Stimulated activated CD8-positive, alpha-beta memory T cell treated with anti-CD3 and anti-CD28 coated beads, Interleukin-2, amount 100 ng/mL, for 1 hour (primary cell): ENCODE data around the gene FGFBP2.
"Not testable (repeated sequence)": the region's sequence is repeated elsewhere in the genome, so short reads cannot be mapped to it uniquely, and the experiment has no call there.

ENCODE experiments used
- DNase-seq, 2 donors: peaks; one replicate each; pipeline ENCODE4 v3.0.0-alpha.2; 2020; ENCODE audit warnings: low read depth in 2 of 2

Gene FGFBP2

GRCh38 chr4:15930314-15930713, 32.7 kb downstream of the FGFBP2 start:
- DNase-seq, result no peak

- DNase-seq, result no peak
Measured at GRCh38 chr4:15929540-15929939, 33.4 kb downstream of the FGFBP2 start.

- DNase-seq, result no peak
Measured at GRCh38 chr4:15928883-15929282, 34.1 kb downstream of the FGFBP2 start.

GRCh38 chr4:15926486-15926885, 36.5 kb downstream of the FGFBP2 start:
- no peak for DNase-seq

- no peak for DNase-seq
Measured at GRCh38 chr4:15925830-15926229, 37.1 kb downstream of the FGFBP2 start.

GRCh38 chr4:15921592-15921932, 41.4 kb downstream of the FGFBP2 start:
- no peak for DNase-seq

- no peak for DNase-seq
Measured at GRCh38 chr4:15920723-15921591, 42.0 kb downstream of the FGFBP2 start.

GRCh38 chr4:15918484-15919129, 44.4 kb downstream of the FGFBP2 start:
- DNase-seq, result no peak

GRCh38 chr4:15917297-15917696, 45.7 kb downstream of the FGFBP2 start:
- DNase-seq, result no peak

- DNase-seq, result not testable (repeated sequence)
Measured at GRCh38 chr4:15916358-15916757, 46.6 kb downstream of the FGFBP2 start.

GRCh38 chr4:15914736-15915135, 48.2 kb downstream of the FGFBP2 start:
- no peak for DNase-seq

- no peak for DNase-seq
Measured at GRCh38 chr4:15914291-15914690, 48.7 kb downstream of the FGFBP2 start.

GRCh38 chr4:15913631-15913970, 49.4 kb downstream of the FGFBP2 start:
- no peak for DNase-seq

- no peak for DNase-seq
Measured at GRCh38 chr4:15912961-15913630, 49.9 kb downstream of the FGFBP2 start.

- no peak for DNase-seq
Measured at GRCh38 chr4:15912236-15912635, 50.7 kb downstream of the FGFBP2 start.
